ENCODE measurements around the gene ANKRD34A. TPM values are rescaled to one million over a fixed set of nuclear protein-coding genes. Genes with fewer than 3 reads are reported as not detected.
A peak's percentile ranks its signal among the peaks of the same experiment; 100 is the strongest.
"Not testable (repeated sequence)": the region's sequence is repeated elsewhere in the genome, so short reads cannot be mapped to it uniquely, and the experiment has no call there.

Gene ANKRD34A
- total RNA-seq, 3 donors from 2014 or later, result 0.16 to 0.98 (median 0.59) TPM

GRCh38 chr1:145927063-145927886 is 37.1 kb downstream of the ANKRD34A start, which contains the start of gene RBM8A:
Gene RBM8A, minus strand, starts transcription at chr1:145927484. Its CDS starts 58 bp downstream, at chr1:145927426.
- Histone ChIP-seq H3K36me3 (no peaks in the 10 kb centered on the region), H3K4me3 (peak within 1 kb of the TSS; percentile 63 to 82 (median 67)), H3K27ac (peak within 1 kb of the TSS; percentile 96 to 97), H3K4me1 (peaks cover 0 to 5% of the 10 kb centered on the region in 2 donors), H3K9me3 (no peaks in the 10 kb centered on the region), H3K27me3 (no peaks in the 10 kb centered on the region)
- peak; percentile 95 to 98 for DNase-seq (ENCODE audit: low spot score in 2 of 2)
- intact Hi-C loops (cut with DNase I; ENCODE audit: low total_unique reads), result no loop called here
- TF ChIP-seq CTCF (IDR thresholded peaks at IDR 0.05), result peak; percentile 67 to 77 (median 74)
- TF ChIP-seq POLR2AphosphoS5 (IDR thresholded peaks at IDR 0.05), result peak; percentile 99 to 100 (median 99)
- peak; percentile 98 for TF ChIP-seq POLR2A (IDR thresholded peaks at IDR 0.05)

GRCh38 chr1:145926686-145927062 is 37.7 kb downstream of the ANKRD34A start:
- TF ChIP-seq POLR2A (IDR thresholded peaks at IDR 0.05), result no peak
- TF ChIP-seq CTCF (IDR thresholded peaks at IDR 0.05), result no peak
- TF ChIP-seq POLR2AphosphoS5 (IDR thresholded peaks at IDR 0.05), result no peak
- Histone ChIP-seq H3K36me3 (no peaks in the 10 kb centered on the region), H3K4me1 (peaks cover 0 to 5% of the 10 kb centered on the region in 2 donors), H3K9me3 (no peaks in the 10 kb centered on the region), H3K27me3 (no peaks in the 10 kb centered on the region), H3K27ac (peak overlapping the region; percentile 96 to 97), H3K4me3 (peak overlapping the region; percentile 63 to 82 (median 67))
- DNase-seq (ENCODE audit: low spot score in 2 of 2), result no peak
- intact Hi-C loops (cut with DNase I; ENCODE audit: low total_unique reads), result no loop called here

GRCh38 chr1:145922266-145922665 is 42.1 kb downstream of the ANKRD34A start:
- intact Hi-C loops (cut with DNase I; ENCODE audit: low total_unique reads), result no loop called here
- no peak for TF ChIP-seq CTCF (IDR thresholded peaks at IDR 0.05)
- no peak for TF ChIP-seq POLR2AphosphoS5 (IDR thresholded peaks at IDR 0.05)
- TF ChIP-seq POLR2A (IDR thresholded peaks at IDR 0.05), result no peak
- DNase-seq (ENCODE audit: low spot score in 2 of 2), result no peak
- Histone ChIP-seq H3K4me1 (peaks cover 8 to 14% of the 10 kb centered on the region in 2 donors), H3K27me3 (no peaks in the 10 kb centered on the region), H3K9me3 (no peaks in the 10 kb centered on the region), H3K27ac (no peak overlapping the region), H3K36me3 (no peaks in the 10 kb centered on the region), H3K4me3 (no peak overlapping the region)

GRCh38 chr1:145920297-145920696 is 44.1 kb downstream of the ANKRD34A start:
- H3K4me3 ChIP-seq; H3K9me3 ChIP-seq; H3K27ac ChIP-seq; H3K36me3 ChIP-seq; DNase-seq (ENCODE audit: low spot score in 2 of 2); H3K27me3 ChIP-seq; intact Hi-C loops (cut with DNase I; ENCODE audit: low total_unique reads): not testable (repeated sequence)
- peaks cover 4 to 15% of the 10 kb centered on the region in 2 donors for H3K4me1 ChIP-seq

GRCh38 chr1:145918992-145919939 is 45.1 kb downstream of the ANKRD34A start:
- Histone ChIP-seq H3K4me1 (peaks cover 4 to 15% of the 10 kb centered on the region in 2 donors), H3K4me3 (peak overlapping the region; percentile 88 to 95 (median 88)), H3K36me3 (no peaks in the 10 kb centered on the region), H3K27me3 (no peaks in the 10 kb centered on the region), H3K27ac (peak overlapping the region; percentile 93 to 94), H3K9me3 (no peaks in the 10 kb centered on the region)
- peak in 2 of 3 donors; percentile 8 to 22 for TF ChIP-seq POLR2AphosphoS5 (IDR thresholded peaks at IDR 0.05)
- no peak for TF ChIP-seq CTCF (IDR thresholded peaks at IDR 0.05)
- TF ChIP-seq POLR2A (IDR thresholded peaks at IDR 0.05), result no peak
- intact Hi-C loops (cut with DNase I; ENCODE audit: low total_unique reads), result no loop called here
- peak; percentile 54 to 86 for DNase-seq (ENCODE audit: low spot score in 2 of 2)

All from breast epithelium (tissue), 4 donors.